ENCODE data around the gene MCMBP.

GRCh38 chr10:119896061-119896655, 23.5 kb upstream of the MCMBP start:
- TF ChIP-seq POLR2A (IDR thresholded peaks at IDR 0.05) (no peak), CTCF (IDR thresholded peaks at IDR 0.05) (no peak)

Measured in heart left ventricle (tissue), 13 donors.